ENCODE measurements around the gene DENND10.

The DENND10 gene

GRCh38 chr10:119120413-119120867 lies 16.5 kb downstream of the DENND10 start:
- no peak for DNase-seq (ENCODE audit: low read depth)
- TF ChIP-seq, protein P1, sequence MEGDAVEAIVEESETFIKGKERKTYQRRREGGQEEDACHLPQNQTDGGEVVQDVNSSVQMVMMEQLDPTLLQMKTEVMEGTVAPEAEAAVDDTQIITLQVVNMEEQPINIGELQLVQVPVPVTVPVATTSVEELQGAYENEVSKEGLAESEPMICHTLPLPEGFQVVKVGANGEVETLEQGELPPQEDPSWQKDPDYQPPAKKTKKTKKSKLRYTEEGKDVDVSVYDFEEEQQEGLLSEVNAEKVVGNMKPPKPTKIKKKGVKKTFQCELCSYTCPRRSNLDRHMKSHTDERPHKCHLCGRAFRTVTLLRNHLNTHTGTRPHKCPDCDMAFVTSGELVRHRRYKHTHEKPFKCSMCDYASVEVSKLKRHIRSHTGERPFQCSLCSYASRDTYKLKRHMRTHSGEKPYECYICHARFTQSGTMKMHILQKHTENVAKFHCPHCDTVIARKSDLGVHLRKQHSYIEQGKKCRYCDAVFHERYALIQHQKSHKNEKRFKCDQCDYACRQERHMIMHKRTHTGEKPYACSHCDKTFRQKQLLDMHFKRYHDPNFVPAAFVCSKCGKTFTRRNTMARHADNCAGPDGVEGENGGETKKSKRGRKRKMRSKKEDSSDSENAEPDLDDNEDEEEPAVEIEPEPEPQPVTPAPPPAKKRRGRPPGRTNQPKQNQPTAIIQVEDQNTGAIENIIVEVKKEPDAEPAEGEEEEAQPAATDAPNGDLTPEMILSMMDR (IDR thresholded peaks at IDR 0.05; ENCODE audit: insufficient read depth, low read depth, low read length, missing control alignments): no peak

DNA sequence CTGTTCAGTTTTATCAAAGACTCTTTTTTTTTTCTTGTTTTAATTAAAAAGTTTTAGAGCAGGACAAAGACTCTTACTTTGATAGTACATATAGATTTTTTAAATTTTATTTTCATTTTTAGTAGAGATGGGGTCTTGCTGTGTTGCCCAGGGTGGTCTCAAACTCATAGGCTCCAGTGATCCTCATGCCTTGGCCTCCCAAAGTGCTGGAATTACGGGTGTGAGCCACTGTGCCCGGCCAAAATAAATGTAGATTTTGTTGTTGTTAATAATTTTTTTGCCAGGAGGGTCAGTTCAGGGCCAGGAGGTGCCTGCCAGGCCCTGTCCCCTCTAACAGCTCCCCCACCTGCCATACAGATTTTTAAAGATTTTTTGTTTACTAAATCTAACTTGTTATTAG lies 17.0 kb downstream of the DENND10 start:
- TF ChIP-seq, protein P1 (IDR thresholded peaks at IDR 0.05; ENCODE audit: insufficient read depth, low read depth, low read length, missing control alignments): no peak
- no peak overlapping the region for H3K4me3 ChIP-seq (ENCODE audit: low read length)
- DNase-seq (ENCODE audit: low read depth): no peak

More at GRCh38 chr10:119120413-119120867, 16.5 kb downstream of the DENND10 start:
- no peak overlapping the region for H3K4me3 ChIP-seq (ENCODE audit: low read length)

- TF ChIP-seq, protein P1 (IDR thresholded peaks at IDR 0.05; ENCODE audit: insufficient read depth, low read depth, low read length, missing control alignments): no peak
- H3K4me3 ChIP-seq (ENCODE audit: low read length): no peak overlapping the region
These were observed 22.0 kb downstream of the DENND10 start for GRCh38 chr10:119125942-119126341.

GRCh38 chr10:119129721-119130120 lies 25.8 kb downstream of the DENND10 start:
- H3K4me3 ChIP-seq (ENCODE audit: low read length): no peak overlapping the region
- no peak for DNase-seq (ENCODE audit: low read depth)
- TF ChIP-seq, protein P1 (IDR thresholded peaks at IDR 0.05; ENCODE audit: insufficient read depth, low read depth, low read length, missing control alignments): no peak

More at GRCh38 chr10:119125942-119126341, 22.0 kb downstream of the DENND10 start:
- no peak for DNase-seq (ENCODE audit: low read depth)

GRCh38 chr10:119131512-119132240 lies 27.8 kb downstream of the DENND10 start:
- no peak for DNase-seq (ENCODE audit: low read depth)
- TF ChIP-seq, protein P1 (IDR thresholded peaks at IDR 0.05; ENCODE audit: insufficient read depth, low read depth, low read length, missing control alignments): no peak
- no peak overlapping the region for H3K4me3 ChIP-seq (ENCODE audit: low read length)

- no peak for DNase-seq (ENCODE audit: low read depth)
- TF ChIP-seq, protein P1 (IDR thresholded peaks at IDR 0.05; ENCODE audit: insufficient read depth, low read depth, low read length, missing control alignments): no peak
- no peak overlapping the region for H3K4me3 ChIP-seq (ENCODE audit: low read length)
These were observed 28.8 kb downstream of the DENND10 start for GRCh38 chr10:119132521-119133345.
